ENCODE results near the gene ZFP64.
"Not testable (repeated sequence)": the region's sequence is repeated elsewhere in the genome, so short reads cannot be mapped to it uniquely, and the experiment has no call there.

Gene ZFP64

GRCh38 chr20:52160621-52161204 lies 30.9 kb downstream of the ZFP64 start:
- DNase-seq (ENCODE audit: low read depth in 1 of 2, low spot score in 1 of 2): no peak

GRCh38 chr20:52160049-52160570 lies 31.5 kb downstream of the ZFP64 start:
- DNase-seq (ENCODE audit: low read depth in 1 of 2, low spot score in 1 of 2): no peak

- no peak for DNase-seq (ENCODE audit: low read depth in 1 of 2, low spot score in 1 of 2)
These were observed 37.0 kb downstream of the ZFP64 start for GRCh38 chr20:52154575-52154974.

DNA sequence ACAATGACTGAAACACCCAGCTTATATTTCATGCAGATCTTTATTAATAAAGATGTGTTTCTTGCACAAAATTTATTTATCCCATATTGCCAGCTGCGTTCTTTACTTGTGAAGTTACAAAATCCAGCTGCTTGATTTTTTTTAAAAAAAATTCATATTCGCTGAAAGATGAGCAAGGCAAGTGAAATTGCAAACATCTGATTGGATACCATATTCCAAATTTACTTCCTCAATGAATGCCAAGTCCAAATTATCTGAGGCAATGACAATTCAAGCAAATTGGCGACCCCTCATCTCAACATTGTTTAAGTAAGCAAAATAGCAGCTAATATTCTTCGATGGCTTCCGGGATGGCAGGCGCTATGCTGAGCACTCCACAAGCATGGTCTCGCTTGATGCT lies 37.7 kb downstream of the ZFP64 start:
- DNase-seq (ENCODE audit: low read depth in 1 of 2, low spot score in 1 of 2): no peak

- no peak for DNase-seq (ENCODE audit: low read depth in 1 of 2, low spot score in 1 of 2)
These were observed 38.7 kb downstream of the ZFP64 start for GRCh38 chr20:52152921-52153320.

GRCh38 chr20:52152416-52152815 lies 39.2 kb downstream of the ZFP64 start:
- DNase-seq (ENCODE audit: low read depth in 1 of 2, low spot score in 1 of 2): no peak

DNA sequence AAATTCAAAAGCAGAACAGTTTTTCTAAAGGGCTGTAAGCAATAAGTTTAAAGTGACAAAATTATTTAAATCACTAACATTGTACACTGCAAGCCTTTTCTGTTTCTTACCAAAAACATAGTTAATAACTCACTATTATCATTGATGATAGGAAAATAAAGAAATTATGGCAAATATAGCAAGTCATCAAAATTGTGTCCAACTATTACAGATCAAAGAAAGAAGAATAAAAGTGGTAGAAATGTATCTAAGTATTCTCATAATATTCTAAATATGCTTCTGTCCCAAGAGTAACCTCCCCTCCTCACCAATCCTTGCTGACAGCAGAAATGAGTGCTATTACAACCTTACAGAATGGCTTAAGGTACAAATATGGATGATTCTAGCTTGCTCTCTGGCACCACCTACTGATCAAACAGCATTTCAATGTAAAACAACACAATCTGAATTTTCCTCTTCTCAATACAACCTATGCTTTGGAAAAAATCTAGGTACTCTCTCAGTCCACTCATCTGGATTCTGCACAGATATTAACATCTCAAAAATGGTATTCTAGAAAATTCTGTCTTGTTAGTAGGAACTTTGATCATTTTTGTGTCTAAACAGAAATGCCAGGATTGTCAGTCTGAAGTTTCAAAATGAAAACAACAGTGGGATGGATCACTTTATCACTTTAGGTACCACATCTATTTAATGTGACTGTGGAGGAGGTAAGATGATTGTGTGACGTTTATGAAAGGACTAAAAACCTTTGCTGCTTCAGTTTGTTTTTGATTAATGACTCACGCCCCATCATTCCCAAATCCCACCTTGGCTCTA lies 40.9 kb downstream of the ZFP64 start:
- DNase-seq (ENCODE audit: low read depth in 1 of 2, low spot score in 1 of 2): no peak

- DNase-seq (ENCODE audit: low read depth in 1 of 2, low spot score in 1 of 2): no peak
These were observed 46.0 kb downstream of the ZFP64 start for GRCh38 chr20:52145587-52145986.

- DNase-seq (ENCODE audit: low read depth in 1 of 2, low spot score in 1 of 2): no peak
These were observed 48.3 kb downstream of the ZFP64 start for GRCh38 chr20:52143277-52143676.

- no peak for DNase-seq (ENCODE audit: low read depth in 1 of 2, low spot score in 1 of 2)
These were observed 48.8 kb downstream of the ZFP64 start for GRCh38 chr20:52142757-52143156.

DNA sequence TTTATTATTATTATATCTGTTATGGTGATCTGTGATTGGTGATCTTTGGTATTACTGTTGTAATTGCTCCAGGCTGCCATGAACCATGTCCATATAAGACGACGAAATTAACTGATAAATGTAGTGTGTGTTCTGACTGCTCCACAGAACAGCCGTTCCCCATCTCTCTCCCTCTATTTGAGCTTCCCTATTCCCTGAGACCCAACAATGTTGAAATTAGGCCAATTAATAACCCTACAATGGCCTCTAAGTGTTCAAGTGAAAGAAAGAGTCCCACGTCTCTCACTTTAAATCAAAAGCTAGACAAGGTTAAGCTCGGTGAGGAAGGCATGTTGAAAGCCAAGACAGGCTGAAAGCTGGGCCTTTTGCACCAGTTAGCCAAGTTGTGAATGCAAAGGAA lies 51.6 kb downstream of the ZFP64 start:
- DNase-seq (ENCODE audit: low read depth in 1 of 2, low spot score in 1 of 2): no peak

DNA sequence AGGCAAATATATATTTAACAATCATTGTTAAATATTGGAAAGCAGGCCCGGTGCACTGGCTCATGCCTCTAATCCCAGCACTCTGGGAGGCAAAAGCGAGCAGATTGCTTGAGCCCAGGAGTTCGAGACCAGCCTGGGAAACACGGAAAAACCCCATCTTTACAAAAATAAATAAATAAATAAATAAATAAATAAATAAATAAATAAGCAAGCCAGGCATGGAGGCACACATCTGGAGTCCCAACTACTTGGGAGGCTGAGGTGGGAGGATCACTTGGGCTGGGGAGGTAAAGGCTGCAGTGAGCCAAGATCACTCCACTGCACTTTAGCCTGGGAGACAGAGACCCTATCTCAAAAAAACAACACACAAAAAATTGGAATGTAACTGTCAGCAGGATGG lies 53.7 kb downstream of the ZFP64 start:
- DNase-seq (ENCODE audit: low read depth in 1 of 2, low spot score in 1 of 2): no peak

- DNase-seq (ENCODE audit: low read depth in 1 of 2, low spot score in 1 of 2): not testable (repeated sequence)
These were observed 57.9 kb downstream of the ZFP64 start for GRCh38 chr20:52133714-52134113.

DNA sequence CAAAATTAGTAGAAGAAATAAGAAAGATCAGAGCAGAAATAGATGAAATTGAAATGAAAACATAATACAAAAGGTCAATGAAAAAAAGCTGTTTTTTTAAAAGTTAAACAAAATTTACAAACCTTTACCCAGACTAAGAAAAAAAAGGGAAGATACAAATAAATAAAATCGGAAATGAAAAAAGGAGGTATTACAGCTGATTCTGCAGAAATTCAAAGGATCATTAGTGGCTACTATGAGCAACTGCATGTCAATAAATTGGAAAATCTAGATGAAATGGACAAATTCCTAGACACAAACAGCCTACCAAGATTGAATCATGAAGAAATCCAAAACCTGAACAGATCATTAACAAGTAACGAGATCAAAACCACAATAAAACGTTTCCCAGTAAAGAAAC lies 59.2 kb downstream of the ZFP64 start:
- no peak for DNase-seq (ENCODE audit: low read depth in 1 of 2, low spot score in 1 of 2)

- DNase-seq (ENCODE audit: low read depth in 1 of 2, low spot score in 1 of 2): no peak
These were observed 60.4 kb downstream of the ZFP64 start for GRCh38 chr20:52131048-52131643.

GRCh38 chr20:52130406-52130805 lies 61.2 kb downstream of the ZFP64 start:
- DNase-seq (ENCODE audit: low read depth in 1 of 2, low spot score in 1 of 2): no peak

GRCh38 chr20:52129611-52130010 lies 62.0 kb downstream of the ZFP64 start:
- DNase-seq (ENCODE audit: low read depth in 1 of 2, low spot score in 1 of 2): no peak

DNA sequence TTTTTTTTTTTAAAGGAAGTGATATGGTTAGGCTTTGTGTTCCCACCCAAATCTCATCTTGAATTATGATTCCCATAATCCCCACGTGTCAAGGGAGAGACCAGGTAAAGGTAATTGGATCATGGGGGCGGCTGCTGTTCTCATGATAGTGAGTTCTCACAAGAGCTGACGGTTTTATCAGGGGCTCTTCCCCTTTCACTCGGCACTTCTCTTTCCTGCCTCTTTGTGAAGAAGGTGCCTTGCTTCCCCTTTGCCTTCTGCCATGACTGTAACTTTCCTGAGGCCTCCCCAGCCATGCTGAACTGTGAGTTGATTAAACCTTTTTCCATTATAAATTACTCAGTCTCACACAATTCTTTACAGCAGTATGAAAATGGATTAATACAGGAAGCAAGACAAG lies 64.3 kb downstream of the ZFP64 start:
- DNase-seq (ENCODE audit: low read depth in 1 of 2, low spot score in 1 of 2): no peak

DNA sequence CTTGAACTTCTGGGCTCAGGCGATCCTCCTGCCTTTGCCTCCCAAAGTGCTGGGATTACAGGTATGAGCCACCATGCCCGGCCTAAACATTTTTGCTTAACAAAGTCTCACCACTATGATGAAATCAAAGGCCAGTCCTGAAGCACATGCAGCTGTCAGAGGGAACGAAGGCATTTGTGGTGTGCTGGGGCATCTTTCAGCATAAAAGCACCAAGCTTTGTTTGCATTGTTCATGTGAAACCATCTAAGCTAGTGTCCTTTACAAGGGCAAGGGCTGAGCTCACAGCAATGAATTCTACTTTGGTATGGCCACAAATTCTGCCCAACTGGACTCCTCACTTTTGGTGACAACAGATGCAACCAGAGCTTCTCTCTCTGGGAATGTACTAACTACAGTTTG lies 66.8 kb downstream of the ZFP64 start:
- DNase-seq (ENCODE audit: low read depth in 1 of 2, low spot score in 1 of 2): no peak

DNA sequence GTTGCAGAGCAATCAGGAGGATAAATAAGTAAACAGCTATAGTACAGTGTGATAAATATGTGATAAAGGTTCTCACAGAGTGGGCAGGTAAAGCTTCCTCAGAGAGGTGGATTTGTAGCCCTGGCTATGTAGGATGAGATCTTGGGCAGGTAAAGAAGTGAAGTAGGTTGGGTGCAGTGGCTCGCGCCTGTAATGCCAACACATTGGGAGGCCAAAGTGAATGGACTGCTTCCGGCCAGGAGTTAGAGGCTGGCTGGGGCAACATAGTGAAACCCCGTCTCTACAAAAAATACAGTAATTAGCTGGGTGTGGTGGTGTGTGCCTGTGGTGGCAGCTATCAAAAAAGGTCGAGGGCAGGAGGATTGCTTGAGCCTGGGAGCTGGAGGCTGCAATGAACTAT lies 72.9 kb downstream of the ZFP64 start:
- DNase-seq (ENCODE audit: low read depth in 1 of 2, low spot score in 1 of 2): no peak

- no peak for DNase-seq (ENCODE audit: low read depth in 1 of 2, low spot score in 1 of 2)
These were observed 73.5 kb downstream of the ZFP64 start for GRCh38 chr20:52118016-52118623.

DNA sequence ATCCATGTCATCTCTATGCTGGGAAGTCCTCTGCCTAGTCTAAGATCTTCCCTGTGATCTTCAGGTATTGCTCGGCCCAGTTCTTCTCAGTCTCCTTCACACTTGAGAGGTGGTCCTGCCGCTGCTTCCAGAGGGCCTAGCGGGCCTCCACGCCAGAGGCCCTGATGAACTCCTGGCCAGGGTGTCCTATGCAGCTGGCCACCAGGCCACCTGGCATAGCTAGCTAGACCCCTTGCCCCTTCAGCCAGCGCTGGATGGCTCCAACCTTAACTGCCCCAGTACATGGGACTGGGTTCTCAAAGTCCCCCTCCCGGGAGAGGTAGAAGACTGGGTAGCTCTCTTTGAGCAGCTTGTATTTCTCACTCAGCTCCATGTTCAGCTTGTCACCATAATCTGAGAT lies 81.1 kb downstream of the ZFP64 start:
- no peak for DNase-seq (ENCODE audit: low read depth in 1 of 2, low spot score in 1 of 2)
